Measurements from ENCODE around the gene CHST9. TPM values are rescaled to one million over a fixed set of nuclear protein-coding genes. Genes with fewer than 3 reads are reported as not detected.

CHST9 gene
- total RNA-seq, 1 experiment from 2014 or later, result 0.07 TPM

- Histone ChIP-seq H3K27me3 (ENCODE audit: insufficient read depth, low read depth) (no peaks in the 10 kb centered on the region), H3K36me3 (ENCODE audit: low read depth) (no peaks in the 10 kb centered on the region), H2AFZ (no peak overlapping the region), H3F3A (ENCODE audit: insufficient read depth, low read depth) (no peaks in the 10 kb centered on the region), H3K79me2 (ENCODE audit: low read depth) (no peaks in the 10 kb centered on the region), H3K27ac (no peak overlapping the region), H3K9me2 (ENCODE audit: insufficient read depth) (no peaks in the 10 kb centered on the region), H3K9me3 (ENCODE audit: insufficient read depth, low read depth) (no peaks in the 10 kb centered on the region), H3K4me3 (no peak overlapping the region), H3K4me2 (no peak overlapping the region), H3K4me1 (replicated peaks; ENCODE audit: insufficient read depth) (no peaks in the 10 kb centered on the region), H4K20me1 (ENCODE audit: insufficient read depth) (no peaks in the 10 kb centered on the region)
- intact Hi-C loops (cut with micrococcal nuclease; ENCODE audit: unreplicated experiment), result no loop called here
- ChIA-PET POLR2A (ENCODE audit: unreplicated experiment) (no interaction called here), CTCF (no interaction called here)
- TF ChIP-seq EZH2 (IDR thresholded peaks at IDR 0.05; ENCODE audit: low read depth) (no peak), CTCF (conservative IDR thresholded peaks at IDR 0.05) (no peak)
- no peak for DNase-seq
- no TSS peak for BruUV-seq (replicated peaks)
Measured at GRCh38 chr18:26961839-26962238, 223.3 kb downstream of the CHST9 start.

GRCh38 chr18:26960911-26961310 lies 224.2 kb downstream of the CHST9 start:
- no peak for DNase-seq
- no TSS peak for BruUV-seq (replicated peaks)
- Histone ChIP-seq H2AFZ (no peak overlapping the region), H3K27ac (no peak overlapping the region), H3K4me2 (no peak overlapping the region), H3K4me3 (no peak overlapping the region), H3K79me2 (ENCODE audit: low read depth) (no peaks in the 10 kb centered on the region), H3K9me3 (ENCODE audit: insufficient read depth, low read depth) (no peaks in the 10 kb centered on the region), H4K20me1 (ENCODE audit: insufficient read depth) (no peaks in the 10 kb centered on the region), H3K4me1 (replicated peaks; ENCODE audit: insufficient read depth) (no peaks in the 10 kb centered on the region), H3K9me2 (ENCODE audit: insufficient read depth) (no peaks in the 10 kb centered on the region), H3K36me3 (ENCODE audit: low read depth) (no peaks in the 10 kb centered on the region), H3K27me3 (ENCODE audit: insufficient read depth, low read depth) (no peaks in the 10 kb centered on the region), H3F3A (ENCODE audit: insufficient read depth, low read depth) (no peaks in the 10 kb centered on the region)
- POLR2A ChIA-PET (ENCODE audit: unreplicated experiment), result no interaction called here
- CTCF ChIA-PET, result no interaction called here
- intact Hi-C loops (cut with micrococcal nuclease; ENCODE audit: unreplicated experiment), result no loop called here
- TF ChIP-seq EZH2 (IDR thresholded peaks at IDR 0.05; ENCODE audit: low read depth) (no peak), CTCF (conservative IDR thresholded peaks at IDR 0.05) (no peak)

- BruUV-seq (replicated peaks), result no TSS peak
- no peak overlapping the region for H3K4me2 ChIP-seq
- H3K36me3 ChIP-seq (ENCODE audit: low read depth), result no peaks in the 10 kb centered on the region
- no peak overlapping the region for H3K4me3 ChIP-seq
- ChIA-PET CTCF (interaction anchor here (0.5 kb wide), 1 partner anchor 10 kb away, joined by 3 read pairs; no protein-coding TSS in a partner anchor), POLR2A (ENCODE audit: unreplicated experiment) (no interaction called here)
- H3K27me3 ChIP-seq (ENCODE audit: insufficient read depth, low read depth), result no peaks in the 10 kb centered on the region
- H3F3A ChIP-seq (ENCODE audit: insufficient read depth, low read depth), result no peaks in the 10 kb centered on the region
- H3K27ac ChIP-seq, result no peak overlapping the region
- DNase-seq, result no peak
- H2AFZ ChIP-seq, result no peak overlapping the region
- TF ChIP-seq EZH2 (IDR thresholded peaks at IDR 0.05; ENCODE audit: low read depth) (no peak), CTCF (conservative IDR thresholded peaks at IDR 0.05) (no peak)
- H3K9me2 ChIP-seq (ENCODE audit: insufficient read depth), result no peaks in the 10 kb centered on the region
- intact Hi-C loops (cut with micrococcal nuclease; ENCODE audit: unreplicated experiment), result no loop called here
- H3K4me1 ChIP-seq (replicated peaks; ENCODE audit: insufficient read depth), result no peaks in the 10 kb centered on the region
- no peaks in the 10 kb centered on the region for H3K9me3 ChIP-seq (ENCODE audit: insufficient read depth, low read depth)
- no peaks in the 10 kb centered on the region for H4K20me1 ChIP-seq (ENCODE audit: insufficient read depth)
- H3K79me2 ChIP-seq (ENCODE audit: low read depth), result no peaks in the 10 kb centered on the region
Measured at GRCh38 chr18:26956863-26957262, 228.2 kb downstream of the CHST9 start.

Measured in PC-9 (cell line).